ENCODE measurements around the gene ZNF385B.

DNA sequence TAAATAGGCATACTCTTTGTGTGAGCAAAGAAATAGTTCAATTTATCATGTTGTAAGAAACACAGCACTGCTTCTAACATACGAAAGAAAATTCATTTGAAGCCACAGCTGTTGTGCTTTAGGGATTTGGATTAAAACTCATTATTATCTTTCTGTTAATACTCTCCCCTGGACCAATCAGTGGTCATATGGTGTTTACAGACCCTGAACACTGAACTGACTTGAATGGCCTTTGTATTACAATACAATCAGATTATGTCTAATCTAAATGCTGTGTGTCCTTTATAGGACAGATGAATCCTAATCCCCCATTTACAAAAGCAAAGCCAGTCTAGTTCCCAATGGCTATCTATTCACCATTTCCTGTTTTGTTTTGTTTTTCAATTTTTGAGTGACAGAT is 36.5 kb downstream of the ZNF385B start:
- TF ChIP-seq, protein P1, sequence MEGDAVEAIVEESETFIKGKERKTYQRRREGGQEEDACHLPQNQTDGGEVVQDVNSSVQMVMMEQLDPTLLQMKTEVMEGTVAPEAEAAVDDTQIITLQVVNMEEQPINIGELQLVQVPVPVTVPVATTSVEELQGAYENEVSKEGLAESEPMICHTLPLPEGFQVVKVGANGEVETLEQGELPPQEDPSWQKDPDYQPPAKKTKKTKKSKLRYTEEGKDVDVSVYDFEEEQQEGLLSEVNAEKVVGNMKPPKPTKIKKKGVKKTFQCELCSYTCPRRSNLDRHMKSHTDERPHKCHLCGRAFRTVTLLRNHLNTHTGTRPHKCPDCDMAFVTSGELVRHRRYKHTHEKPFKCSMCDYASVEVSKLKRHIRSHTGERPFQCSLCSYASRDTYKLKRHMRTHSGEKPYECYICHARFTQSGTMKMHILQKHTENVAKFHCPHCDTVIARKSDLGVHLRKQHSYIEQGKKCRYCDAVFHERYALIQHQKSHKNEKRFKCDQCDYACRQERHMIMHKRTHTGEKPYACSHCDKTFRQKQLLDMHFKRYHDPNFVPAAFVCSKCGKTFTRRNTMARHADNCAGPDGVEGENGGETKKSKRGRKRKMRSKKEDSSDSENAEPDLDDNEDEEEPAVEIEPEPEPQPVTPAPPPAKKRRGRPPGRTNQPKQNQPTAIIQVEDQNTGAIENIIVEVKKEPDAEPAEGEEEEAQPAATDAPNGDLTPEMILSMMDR (IDR thresholded peaks at IDR 0.05), result no peak
- TF ChIP-seq POLR2A (IDR thresholded peaks at IDR 0.05), result no peak
- TF ChIP-seq EP300 (IDR thresholded peaks at IDR 0.05), result no peak
